Inferior parietal cortex (tissue), 1 donor: ENCODE results near the gene SETD1B.
"Not testable (repeated sequence)": the region's sequence is repeated elsewhere in the genome, so short reads cannot be mapped to it uniquely, and the experiment has no call there.

Experiments
- DNase-seq: peaks from one replicate; pipeline ENCODE4 v3.0.0-alpha.2; 2016; ENCODE audit errors: extremely low spot score

SETD1B gene

GRCh38 chr12:121803861-121804416, at the start of gene SETD1B:
TSS of gene SETD1B (plus strand) at chr12:121804009. CDS start at chr12:121804738, 729 bp downstream.
- DNase-seq = peak; percentile 27

- no peak for DNase-seq
Observed at GRCh38 chr12:121754836-121755235, 49.0 kb upstream of the SETD1B start.

- DNase-seq = no peak
Observed at GRCh38 chr12:121755591-121755990, 48.2 kb upstream of the SETD1B start.

GRCh38 chr12:121758536-121758935, 45.3 kb upstream of the SETD1B start:
- DNase-seq = not testable (repeated sequence)

GRCh38 chr12:121762269-121762668, 41.5 kb upstream of the SETD1B start:
- DNase-seq = no peak

GRCh38 chr12:121764808-121765207, 39.0 kb upstream of the SETD1B start:
- DNase-seq = no peak

GRCh38 chr12:121765573-121765972, 38.2 kb upstream of the SETD1B start:
- DNase-seq = no peak

GRCh38 chr12:121766290-121767039, 37.3 kb upstream of the SETD1B start:
- no peak for DNase-seq

- peak; percentile 39 for DNase-seq
Observed at GRCh38 chr12:121767525-121768016, 36.2 kb upstream of the SETD1B start.

- DNase-seq = no peak
Observed at GRCh38 chr12:121769297-121769830, 34.4 kb upstream of the SETD1B start.

- DNase-seq = no peak
Observed at GRCh38 chr12:121769831-121770301, 33.9 kb upstream of the SETD1B start.

GRCh38 chr12:121770388-121770787, 33.4 kb upstream of the SETD1B start:
- DNase-seq = no peak

- no peak for DNase-seq
Observed at GRCh38 chr12:121770813-121771625, 32.8 kb upstream of the SETD1B start.

- peak; percentile 60 for DNase-seq
Observed at GRCh38 chr12:121773011-121773777, 30.6 kb upstream of the SETD1B start.

- no peak for DNase-seq
Observed at GRCh38 chr12:121774968-121775474, 28.8 kb upstream of the SETD1B start.

- DNase-seq = no peak
Observed at GRCh38 chr12:121775501-121775900, 28.3 kb upstream of the SETD1B start.

GRCh38 chr12:121776190-121777098, 27.4 kb upstream of the SETD1B start:
- DNase-seq = no peak

- no peak for DNase-seq
Observed at GRCh38 chr12:121778567-121779421, 25.0 kb upstream of the SETD1B start.

GRCh38 chr12:121779422-121779895, 24.4 kb upstream of the SETD1B start:
- no peak for DNase-seq
